HepG2 (cell line): ENCODE results near the gene RSAD1. TPM values are rescaled to one million over a fixed set of nuclear protein-coding genes. Genes with fewer than 3 reads are reported as not detected.

Experiments
- CSRNP1 ChIP-seq: sonication (generic); formaldehyde crosslinking; IDR thresholded peaks from 2 replicates; pipeline ENCODE4 v1.8.1; 2023; ENCODE audit warnings: mild to moderate bottlenecking, missing genetic modification reagents
- GABPA ChIP-seq, 2 experiments: IDR thresholded peaks; 2 replicates each; pipeline ENCODE4 v1.6.1; 2011 to 2016; ENCODE audit warnings: low read depth in 2 of 2, low read length in 1 of 2, missing biosample characterization in 1 of 2, missing genetic modification characterization in 1 of 2
- HNF1A ChIP-seq, 2 experiments: sonication (generic) in 1 of 2; formaldehyde crosslinking in 1 of 2; IDR thresholded peaks; 2 replicates each; pipeline versions ENCODE4 v1.4.0 to v1.6.1; 2016 to 2020; ENCODE audit warnings: borderline replicate concordance in 1 of 2, low read depth in 1 of 2, mild to moderate bottlenecking in 1 of 2, missing genetic modification reagents in 1 of 2
- KDM5B ChIP-seq: sonication (generic); formaldehyde crosslinking; IDR thresholded peaks from 2 replicates; pipeline ENCODE4 v1.4.0; 2020; ENCODE audit warnings: missing genetic modification reagents, mild to moderate bottlenecking, borderline replicate concordance
- KMT2B ChIP-seq: IDR thresholded peaks from 2 replicates; pipeline ENCODE4 v1.6.1; 2016; ENCODE audit warnings: missing genetic modification reagents, missing compliant biosample characterization
- RELA ChIP-seq: sonication (generic); formaldehyde crosslinking; IDR thresholded peaks from 2 replicates; pipeline ENCODE4 v1.4.0; 2020; ENCODE audit warnings: missing genetic modification reagents
- SNRNP70 ChIP-seq: fragments of 200-400 bp; formaldehyde crosslinking; IDR thresholded peaks from 2 replicates; pipeline ENCODE4 v1.6.1; 2017; ENCODE audit warnings: mild to moderate bottlenecking, low read depth, low read length, moderate library complexity
- ZFYVE20 ChIP-seq: sonication (generic); formaldehyde crosslinking; IDR thresholded peaks from 2 replicates; pipeline ENCODE4 v1.8.0; 2023; ENCODE audit warnings: low read depth, mild to moderate bottlenecking, moderate library complexity, missing genetic modification reagents, borderline replicate concordance
- ZNF235 ChIP-seq: sonication (generic); formaldehyde crosslinking; IDR thresholded peaks from 2 replicates; pipeline ENCODE4 v1.8.1; 2023; ENCODE audit warnings: mild to moderate bottlenecking, missing genetic modification reagents, borderline replicate concordance
- ZNF770 ChIP-seq: sonication (generic); formaldehyde crosslinking; IDR thresholded peaks from 2 replicates; pipeline ENCODE4 v1.5.0; 2020; ENCODE audit warnings: mild to moderate bottlenecking, missing genetic modification reagents
- ZZZ3 ChIP-seq: sonication (generic); formaldehyde crosslinking; IDR thresholded peaks from 2 replicates; pipeline ENCODE4 v1.4.0; 2020; ENCODE audit warnings: missing genetic modification reagents, mild to moderate bottlenecking, borderline replicate concordance
- polyA plus RNA-seq, 8 experiments: library from polyadenylated mRNA; depleted of rRNA in 3 of 8; stranded (reverse) in 7 of 8; unstranded in 1 of 8; fragments of >200 nt; fragmentation: Illumina TruSeq in 4 of 8; extraction: Trizol in 4 of 8; gene quantifications; 2 replicates each; pipeline versions ENCODE4 v1.2.1 to v1.2.3, GENCODE V29; 2011 to 2016; ENCODE audit warnings: low read depth in 4 of 8, missing spikeins in 1 of 8, mixed read lengths in 1 of 8; ENCODE audit not compliant: insufficient read depth in 1 of 8
- total RNA-seq, 5 experiments: library from RNA; depleted of rRNA; stranded (reverse); fragments of >200 nt; fragmentation: Illumina TruSeq; extraction: Trizol; gene quantifications; 2 replicates each; pipeline ENCODE4 v1.2.3, GENCODE V29; 2016; ENCODE audit warnings: low read depth in 1 of 5
- TF ChIP-seq, protein P1 (sequence below): sonication (generic); formaldehyde crosslinking; IDR thresholded peaks from 2 replicates; pipeline ENCODE4 v1.4.0; 2020; ENCODE audit warnings: missing genetic modification reagents

RSAD1 gene
- total and polyA plus RNA-seq, 2 of the 13 experiments (the other 11 are each of a cell fraction or from before 2014, with no cell fraction given): 22.7 to 27.7 TPM

DNA sequence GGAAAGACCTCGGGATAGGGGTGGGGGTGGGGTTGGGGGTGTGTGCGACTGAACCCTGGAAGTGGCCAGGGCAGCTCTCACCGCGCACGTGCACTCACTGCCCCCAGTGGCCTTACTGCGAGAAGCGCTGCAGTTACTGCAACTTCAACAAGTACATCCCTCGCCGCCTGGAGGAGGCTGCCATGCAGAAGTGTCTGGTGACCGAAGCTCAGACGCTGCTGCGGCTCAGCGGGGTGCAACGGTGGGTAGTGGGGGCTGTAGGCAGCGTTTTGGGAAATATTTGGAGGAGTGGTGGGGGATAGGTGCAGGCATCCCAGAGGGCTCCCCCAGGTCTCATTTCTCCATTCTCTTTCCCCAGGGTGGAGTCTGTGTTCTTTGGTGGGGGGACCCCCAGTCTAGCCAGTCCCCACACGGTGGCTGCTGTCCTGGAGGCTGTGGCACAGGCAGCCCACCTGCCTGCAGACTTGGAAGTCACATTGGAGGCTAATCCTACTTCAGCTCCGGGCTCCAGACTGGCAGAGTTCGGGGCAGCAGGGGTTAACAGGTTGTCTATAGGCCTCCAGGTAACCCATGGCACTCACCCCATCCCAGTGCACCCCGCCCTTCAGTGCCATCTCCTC, 972 bp downstream of the RSAD1 start (continued):
- no peak for TF ChIP-seq RELA (CRISPR knock-in tag)
- TF ChIP-seq ZNF770 (CRISPR knock-in tag): no peak
- TF ChIP-seq, protein P1, sequence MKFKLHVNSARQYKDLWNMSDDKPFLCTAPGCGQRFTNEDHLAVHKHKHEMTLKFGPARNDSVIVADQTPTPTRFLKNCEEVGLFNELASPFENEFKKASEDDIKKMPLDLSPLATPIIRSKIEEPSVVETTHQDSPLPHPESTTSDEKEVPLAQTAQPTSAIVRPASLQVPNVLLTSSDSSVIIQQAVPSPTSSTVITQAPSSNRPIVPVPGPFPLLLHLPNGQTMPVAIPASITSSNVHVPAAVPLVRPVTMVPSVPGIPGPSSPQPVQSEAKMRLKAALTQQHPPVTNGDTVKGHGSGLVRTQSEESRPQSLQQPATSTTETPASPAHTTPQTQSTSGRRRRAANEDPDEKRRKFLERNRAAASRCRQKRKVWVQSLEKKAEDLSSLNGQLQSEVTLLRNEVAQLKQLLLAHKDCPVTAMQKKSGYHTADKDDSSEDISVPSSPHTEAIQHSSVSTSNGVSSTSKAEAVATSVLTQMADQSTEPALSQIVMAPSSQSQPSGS: no peak
- TF ChIP-seq GABPA (IDR thresholded peaks at IDR 0.05; ENCODE audit: low read depth, low read length): no peak
- TF ChIP-seq GABPA (CRISPR knock-in tag; IDR thresholded peaks at IDR 0.05; ENCODE audit: low read depth): no peak
- TF ChIP-seq CSRNP1 (CRISPR knock-in tag): 0 out of 2 replicates have a peak, but pooled peaks have one; percentile 39
- no peak for TF ChIP-seq ZZZ3 (CRISPR knock-in tag)
- no peak for TF ChIP-seq SNRNP70
- no peak for TF ChIP-seq ZFYVE20 (CRISPR knock-in tag)
- TF ChIP-seq KDM5B (CRISPR knock-in tag): no peak
- TF ChIP-seq KMT2B (CRISPR knock-in tag): no peak
- TF ChIP-seq HNF1A (IDR thresholded peaks at IDR 0.05; ENCODE audit: low read depth): no peak
- no peak for TF ChIP-seq HNF1A (CRISPR knock-in tag; IDR thresholded peaks at IDR 0.05; ENCODE audit: borderline replicate concordance)
- no peak for TF ChIP-seq ZNF235 (CRISPR knock-in tag)
